ENCODE data around the gene TBXAS1.

The TBXAS1 gene

GRCh38 chr7:140033779-140034363 is 204.8 kb downstream of the TBXAS1 start:
- Histone ChIP-seq H3K4me3 (ENCODE audit: low read length) (no peak overlapping the region), H3K27me3 (ENCODE audit: control insufficient read depth, low read length) (no peaks in the 10 kb centered on the region), H4K20me1 (ENCODE audit: control insufficient read depth, insufficient read depth, low read depth, low read length) (no peaks in the 10 kb centered on the region), H3K4me2 (ENCODE audit: low read length) (no peak overlapping the region), H3K4me1 (ENCODE audit: control insufficient read depth, low read length) (peaks cover 19% of the 10 kb centered on the region), H3K9me2 (replicated peaks; ENCODE audit: control insufficient read depth, low read length) (no peaks in the 10 kb centered on the region), H3K9me3 (ENCODE audit: control insufficient read depth, insufficient read depth, low read length) (no peaks in the 10 kb centered on the region), H3K27ac (ENCODE audit: low read depth, low read length) (no peak overlapping the region), H3F3A (ENCODE audit: control insufficient read depth, insufficient read depth) (no peaks in the 10 kb centered on the region), H3K79me2 (ENCODE audit: control insufficient read depth, low read length) (no peaks in the 10 kb centered on the region), H3K36me3 (ENCODE audit: control insufficient read depth, low read length) (no peaks in the 10 kb centered on the region)
- TF ChIP-seq EZH2phosphoT487 (IDR thresholded peaks at IDR 0.05; ENCODE audit: borderline replicate concordance, low read length) (no peak), CTCF (IDR thresholded peaks at IDR 0.05; ENCODE audit: low read depth, low read length, poor library complexity, severe bottlenecking) (no peak)

GRCh38 chr7:140034421-140034820 is 205.4 kb downstream of the TBXAS1 start:
- H3K9me2 ChIP-seq (replicated peaks; ENCODE audit: control insufficient read depth, low read length) = no peaks in the 10 kb centered on the region
- H3F3A ChIP-seq (ENCODE audit: control insufficient read depth, insufficient read depth) = no peaks in the 10 kb centered on the region
- H3K27me3 ChIP-seq (ENCODE audit: control insufficient read depth, low read length) = no peaks in the 10 kb centered on the region
- peaks cover 19% of the 10 kb centered on the region for H3K4me1 ChIP-seq (ENCODE audit: control insufficient read depth, low read length)
- H3K4me2 ChIP-seq (ENCODE audit: low read length) = no peak overlapping the region
- H3K27ac ChIP-seq (ENCODE audit: low read depth, low read length) = no peak overlapping the region
- no peaks in the 10 kb centered on the region for H4K20me1 ChIP-seq (ENCODE audit: control insufficient read depth, insufficient read depth, low read depth, low read length)
- TF ChIP-seq CTCF (IDR thresholded peaks at IDR 0.05; ENCODE audit: low read depth, low read length, poor library complexity, severe bottlenecking) (no peak), EZH2phosphoT487 (IDR thresholded peaks at IDR 0.05; ENCODE audit: borderline replicate concordance, low read length) (no peak)
- no peaks in the 10 kb centered on the region for H3K79me2 ChIP-seq (ENCODE audit: control insufficient read depth, low read length)
- H3K36me3 ChIP-seq (ENCODE audit: control insufficient read depth, low read length) = no peaks in the 10 kb centered on the region
- no peak overlapping the region for H3K4me3 ChIP-seq (ENCODE audit: low read length)
- H3K9me3 ChIP-seq (ENCODE audit: control insufficient read depth, insufficient read depth, low read length) = no peaks in the 10 kb centered on the region

- Histone ChIP-seq H4K20me1 (ENCODE audit: control insufficient read depth, insufficient read depth, low read depth, low read length) (no peaks in the 10 kb centered on the region), H3K4me2 (ENCODE audit: low read length) (no peak overlapping the region)
Observed at GRCh38 chr7:140035400-140036223, 206.5 kb downstream of the TBXAS1 start.

More at GRCh38 chr7:140035400-140036223, 206.5 kb downstream of the TBXAS1 start:
- Histone ChIP-seq H3K36me3 (ENCODE audit: control insufficient read depth, low read length) (no peaks in the 10 kb centered on the region), H3K4me3 (ENCODE audit: low read length) (no peak overlapping the region), H3K27ac (ENCODE audit: low read depth, low read length) (no peak overlapping the region), H3K27me3 (ENCODE audit: control insufficient read depth, low read length) (no peaks in the 10 kb centered on the region), H3K79me2 (ENCODE audit: control insufficient read depth, low read length) (no peaks in the 10 kb centered on the region), H3K9me3 (ENCODE audit: control insufficient read depth, insufficient read depth, low read length) (no peaks in the 10 kb centered on the region), H3K9me2 (replicated peaks; ENCODE audit: control insufficient read depth, low read length) (no peaks in the 10 kb centered on the region), H3F3A (ENCODE audit: control insufficient read depth, insufficient read depth) (no peaks in the 10 kb centered on the region), H3K4me1 (ENCODE audit: control insufficient read depth, low read length) (peaks cover 19% of the 10 kb centered on the region)
- TF ChIP-seq EZH2phosphoT487 (IDR thresholded peaks at IDR 0.05; ENCODE audit: borderline replicate concordance, low read length) (no peak), CTCF (IDR thresholded peaks at IDR 0.05; ENCODE audit: low read depth, low read length, poor library complexity, severe bottlenecking) (no peak)

Measured in DOHH2 (cell line).